Esophagus muscularis mucosa (tissue), 4 donors: ENCODE measurements around the gene TIE1.

Source experiments
- EP300 ChIP-seq: sonication (generic); formaldehyde crosslinking; IDR thresholded peaks from one replicate; pipeline ENCODE4 v1.6.1; 2017; ENCODE audit warnings: antibody characterized with exemption
- POLR2A ChIP-seq: fragments of 450-650 bp; IDR thresholded peaks from one replicate; pipeline ENCODE4 v1.6.1; 2017; ENCODE audit warnings: antibody characterized with exemption, moderate library complexity, mild to moderate bottlenecking, low read depth
- POLR2AphosphoS5 ChIP-seq, 2 donors: sonication (generic); formaldehyde crosslinking; IDR thresholded peaks; one replicate each; pipeline ENCODE4 v1.6.1; 2017; ENCODE audit warnings: antibody characterized with exemption in 2 of 2
- TF ChIP-seq, protein P1 (sequence below), 3 experiments: fragments of 200-600 bp in 2 of 3; fragments of 450-650 bp in 1 of 3; sonication (generic) in 2 of 3; IDR thresholded peaks; one replicate each; pipeline ENCODE4 v1.5.1; 2017 to 2019; ENCODE audit warnings: antibody characterized with exemption in 3 of 3, mild to moderate bottlenecking in 2 of 3, moderate library complexity in 1 of 3

DNA sequence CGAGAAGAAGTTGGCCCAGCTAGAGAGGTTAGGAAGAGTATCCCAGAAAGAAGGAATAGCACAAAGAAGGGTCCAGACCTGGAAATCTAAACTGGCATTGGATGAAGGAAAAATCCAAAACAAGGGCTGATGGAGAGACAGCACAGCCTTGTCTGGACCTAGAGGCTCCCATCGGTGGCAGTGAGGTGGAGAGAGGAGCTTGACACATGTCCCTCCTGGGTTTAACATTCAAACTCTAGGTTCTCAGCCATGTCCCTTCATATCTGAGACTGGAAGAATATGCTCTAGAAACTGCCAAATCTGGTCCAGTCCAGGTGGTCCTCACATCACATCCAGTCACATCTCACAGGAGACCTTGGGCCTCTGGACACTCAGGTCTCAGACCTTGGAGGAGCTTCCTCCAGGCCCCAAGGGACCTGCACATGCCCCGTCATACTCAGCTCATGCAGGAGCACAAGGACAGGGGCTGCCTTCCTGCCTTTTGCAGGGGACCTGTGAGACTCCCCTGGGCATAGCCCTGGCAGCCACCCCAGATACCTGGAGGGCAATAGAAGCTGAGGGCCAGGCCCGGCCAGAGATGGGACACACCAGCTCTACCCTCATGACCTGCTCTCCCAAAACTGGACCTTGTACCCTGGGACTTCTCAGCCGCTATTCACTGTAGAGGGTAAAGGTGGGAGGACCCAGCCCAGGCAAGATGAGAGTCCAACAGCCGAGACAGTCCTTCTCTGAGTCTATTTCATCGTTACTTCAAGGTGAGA, 23.5 kb upstream of the TIE1 start:
- TF ChIP-seq, protein P1, sequence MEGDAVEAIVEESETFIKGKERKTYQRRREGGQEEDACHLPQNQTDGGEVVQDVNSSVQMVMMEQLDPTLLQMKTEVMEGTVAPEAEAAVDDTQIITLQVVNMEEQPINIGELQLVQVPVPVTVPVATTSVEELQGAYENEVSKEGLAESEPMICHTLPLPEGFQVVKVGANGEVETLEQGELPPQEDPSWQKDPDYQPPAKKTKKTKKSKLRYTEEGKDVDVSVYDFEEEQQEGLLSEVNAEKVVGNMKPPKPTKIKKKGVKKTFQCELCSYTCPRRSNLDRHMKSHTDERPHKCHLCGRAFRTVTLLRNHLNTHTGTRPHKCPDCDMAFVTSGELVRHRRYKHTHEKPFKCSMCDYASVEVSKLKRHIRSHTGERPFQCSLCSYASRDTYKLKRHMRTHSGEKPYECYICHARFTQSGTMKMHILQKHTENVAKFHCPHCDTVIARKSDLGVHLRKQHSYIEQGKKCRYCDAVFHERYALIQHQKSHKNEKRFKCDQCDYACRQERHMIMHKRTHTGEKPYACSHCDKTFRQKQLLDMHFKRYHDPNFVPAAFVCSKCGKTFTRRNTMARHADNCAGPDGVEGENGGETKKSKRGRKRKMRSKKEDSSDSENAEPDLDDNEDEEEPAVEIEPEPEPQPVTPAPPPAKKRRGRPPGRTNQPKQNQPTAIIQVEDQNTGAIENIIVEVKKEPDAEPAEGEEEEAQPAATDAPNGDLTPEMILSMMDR (IDR thresholded peaks at IDR 0.05): no peak
- TF ChIP-seq POLR2AphosphoS5 (IDR thresholded peaks at IDR 0.05): no peak
- TF ChIP-seq POLR2A: no peak
- TF ChIP-seq EP300: no peak
